ENCODE data around the gene KRTAP22-1. TPM values are rescaled to one million over a fixed set of nuclear protein-coding genes. Genes with fewer than 3 reads are reported as not detected.

KRTAP22-1 gene
- total RNA-seq, 1 donor: not detected

DNA sequence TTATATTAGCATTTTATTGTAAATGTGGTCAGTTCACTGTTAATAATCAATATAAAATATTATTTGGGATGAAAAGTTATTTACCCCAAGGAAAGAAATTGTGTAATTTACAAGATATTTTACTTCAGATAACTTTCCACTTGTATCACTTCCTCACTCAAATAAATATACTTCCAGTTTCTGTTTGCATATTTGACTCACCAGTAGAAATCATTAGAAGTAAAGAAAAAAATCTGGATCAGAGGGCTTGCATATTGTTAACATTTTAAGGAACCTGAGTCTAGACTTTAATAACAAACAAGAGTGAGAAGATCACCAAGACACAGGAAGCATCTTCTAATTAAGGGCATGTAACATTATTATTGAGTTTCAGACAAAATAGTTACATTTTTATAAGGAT is 19.2 kb downstream of the KRTAP22-1 start:
- no peak overlapping the region for H3K4me2 ChIP-seq (ENCODE audit: insufficient read depth, low read length)
- no peaks in the 10 kb centered on the region for H4K20me1 ChIP-seq (ENCODE audit: insufficient read depth, low read length)
- H2AFZ ChIP-seq (ENCODE audit: low read length): no peak overlapping the region
- DNase-seq (ENCODE audit: insufficient read length, low spot score, missing footprints): no peak
- H3K36me3 ChIP-seq (ENCODE audit: insufficient read depth, low read length): no peaks in the 10 kb centered on the region
- TF ChIP-seq CTCF (IDR thresholded peaks at IDR 0.05; ENCODE audit: extremely low read depth, low read depth, low read length): no peak
- H3K79me2 ChIP-seq (ENCODE audit: insufficient read depth, low read length): no peaks in the 10 kb centered on the region
- H3K9me3 ChIP-seq (ENCODE audit: low read depth, low read length): peaks cover 5% of the 10 kb centered on the region
- H3K4me1 ChIP-seq (ENCODE audit: insufficient read depth, low read length): no peaks in the 10 kb centered on the region
- no peak overlapping the region for H3K4me3 ChIP-seq (ENCODE audit: insufficient read depth, low read length)
- H3K27ac ChIP-seq (ENCODE audit: low read depth, low read length): no peak overlapping the region
- no peaks in the 10 kb centered on the region for H3K27me3 ChIP-seq (ENCODE audit: insufficient read depth, low read length)

DNA sequence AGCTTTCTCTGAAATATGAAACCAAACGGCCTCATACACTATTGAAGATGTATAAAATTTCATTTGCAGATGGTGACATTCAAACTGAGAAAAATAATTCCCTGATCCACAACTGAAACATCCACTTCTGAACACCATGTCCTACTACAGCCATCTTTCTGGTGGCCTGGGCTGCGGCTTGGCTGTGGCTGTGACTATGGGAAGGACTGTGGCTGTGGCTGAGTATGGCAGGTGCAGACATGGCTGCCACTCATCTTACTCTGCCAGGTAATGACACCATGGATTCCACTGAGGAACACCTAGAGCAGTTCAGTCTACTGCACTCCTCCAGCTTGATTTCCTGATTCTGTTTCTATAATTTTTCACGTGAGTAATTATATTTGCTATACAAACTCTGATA is 19.6 kb downstream of the KRTAP22-1 start, which contains the start of gene KRTAP20-4:
Gene KRTAP20-4 (plus strand): TSS at position 106 of the 400 bp plus-strand sequence.
- Histone ChIP-seq H3K4me1 (ENCODE audit: insufficient read depth, low read length) (no peaks in the 10 kb centered on the region), H3K79me2 (ENCODE audit: insufficient read depth, low read length) (no peaks in the 10 kb centered on the region), H3K27ac (ENCODE audit: low read depth, low read length) (no peak within 1 kb of the TSS), H2AFZ (ENCODE audit: low read length) (no peak within 1 kb of the TSS), H3K4me2 (ENCODE audit: insufficient read depth, low read length) (no peak within 1 kb of the TSS), H3K9me3 (ENCODE audit: low read depth, low read length) (peaks cover 5% of the 10 kb centered on the region), H3K36me3 (ENCODE audit: insufficient read depth, low read length) (no peaks in the 10 kb centered on the region), H4K20me1 (ENCODE audit: insufficient read depth, low read length) (no peaks in the 10 kb centered on the region), H3K4me3 (ENCODE audit: insufficient read depth, low read length) (no peak within 1 kb of the TSS), H3K27me3 (ENCODE audit: insufficient read depth, low read length) (no peaks in the 10 kb centered on the region)
- no peak for TF ChIP-seq CTCF (IDR thresholded peaks at IDR 0.05; ENCODE audit: extremely low read depth, low read depth, low read length)
- no peak for DNase-seq (ENCODE audit: insufficient read length, low spot score, missing footprints)

DNA sequence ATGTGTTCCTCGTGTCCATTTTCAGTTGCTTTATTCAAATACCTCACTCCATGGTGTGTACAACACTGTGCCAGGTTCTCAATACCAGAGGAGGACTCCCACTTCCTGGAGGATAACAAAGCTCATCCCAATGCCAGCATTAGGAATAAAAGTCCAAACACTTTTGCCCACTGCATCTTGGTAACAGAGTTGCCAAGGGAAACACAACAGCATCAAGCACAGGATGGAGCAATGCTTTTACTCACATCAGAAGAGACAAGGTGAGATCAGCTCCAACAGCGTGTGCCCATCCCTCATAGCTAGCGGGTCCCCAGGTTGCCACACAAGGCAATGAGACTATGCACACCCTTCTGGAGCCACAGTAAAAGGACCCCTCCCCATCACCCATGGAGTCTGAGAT is 22.5 kb downstream of the KRTAP22-1 start:
- no peaks in the 10 kb centered on the region for H3K79me2 ChIP-seq (ENCODE audit: insufficient read depth, low read length)
- H3K4me2 ChIP-seq (ENCODE audit: insufficient read depth, low read length): no peak overlapping the region
- no peak overlapping the region for H2AFZ ChIP-seq (ENCODE audit: low read length)
- H3K4me3 ChIP-seq (ENCODE audit: insufficient read depth, low read length): no peak overlapping the region
- no peaks in the 10 kb centered on the region for H4K20me1 ChIP-seq (ENCODE audit: insufficient read depth, low read length)
- DNase-seq (ENCODE audit: insufficient read length, low spot score, missing footprints): no peak
- H3K9me3 ChIP-seq (ENCODE audit: low read depth, low read length): no peaks in the 10 kb centered on the region
- no peaks in the 10 kb centered on the region for H3K36me3 ChIP-seq (ENCODE audit: insufficient read depth, low read length)
- H3K27me3 ChIP-seq (ENCODE audit: insufficient read depth, low read length): no peaks in the 10 kb centered on the region
- H3K27ac ChIP-seq (ENCODE audit: low read depth, low read length): no peak overlapping the region
- H3K4me1 ChIP-seq (ENCODE audit: insufficient read depth, low read length): no peaks in the 10 kb centered on the region
- no peak for TF ChIP-seq CTCF (IDR thresholded peaks at IDR 0.05; ENCODE audit: extremely low read depth, low read depth, low read length)

- no peak overlapping the region for H3K27ac ChIP-seq (ENCODE audit: low read depth, low read length)
Measured at GRCh38 chr21:30625449-30626165, 24.7 kb downstream of the KRTAP22-1 start.

More at GRCh38 chr21:30625449-30626165, 24.7 kb downstream of the KRTAP22-1 start:
- H3K4me3 ChIP-seq (ENCODE audit: insufficient read depth, low read length): no peak overlapping the region
- no peaks in the 10 kb centered on the region for H4K20me1 ChIP-seq (ENCODE audit: insufficient read depth, low read length)
- H3K79me2 ChIP-seq (ENCODE audit: insufficient read depth, low read length): no peaks in the 10 kb centered on the region
- H3K4me2 ChIP-seq (ENCODE audit: insufficient read depth, low read length): no peak overlapping the region
- H2AFZ ChIP-seq (ENCODE audit: low read length): no peak overlapping the region
- no peaks in the 10 kb centered on the region for H3K4me1 ChIP-seq (ENCODE audit: insufficient read depth, low read length)
- H3K27me3 ChIP-seq (ENCODE audit: insufficient read depth, low read length): no peaks in the 10 kb centered on the region
- no peaks in the 10 kb centered on the region for H3K36me3 ChIP-seq (ENCODE audit: insufficient read depth, low read length)
- no peaks in the 10 kb centered on the region for H3K9me3 ChIP-seq (ENCODE audit: low read depth, low read length)
- no peak for TF ChIP-seq CTCF (IDR thresholded peaks at IDR 0.05; ENCODE audit: extremely low read depth, low read depth, low read length)
- DNase-seq (ENCODE audit: insufficient read length, low spot score, missing footprints): no peak
